DOHH2 (cell line): Measurements from ENCODE around the gene POLR1H.

Source experiments
- H3F3A ChIP-seq: fragments of 200-600 bp; sonication (generic), shearing (Covaris generic); 2 replicates; pipeline ENCODE4 v1.6.0; 2016; ENCODE audit warnings: antibody characterized with exemption, mild to moderate bottlenecking; ENCODE audit not compliant: control insufficient read depth, insufficient read depth
- H3K27ac ChIP-seq: fragments of 200-600 bp; sonication (generic); 2 replicates; pipeline ENCODE4 v1.5.1; 2014; ENCODE audit warnings: low read depth, mild to moderate bottlenecking, low read length, moderate library complexity
- H3K27me3 ChIP-seq: fragments of 200-600 bp; sonication (generic); 2 replicates; pipeline ENCODE4 v1.6.1; 2014; ENCODE audit warnings: mild to moderate bottlenecking, low read length, mixed read lengths; ENCODE audit not compliant: control insufficient read depth
- H3K36me3 ChIP-seq: fragments of 200-600 bp; sonication (generic); 2 replicates; pipeline ENCODE4 v1.6.1; 2014; ENCODE audit warnings: mild to moderate bottlenecking, low read length, moderate library complexity, mixed read lengths; ENCODE audit not compliant: control insufficient read depth
- H3K4me1 ChIP-seq: fragments of 200-600 bp; sonication (generic); 2 replicates; pipeline ENCODE4 v1.6.1; 2014; ENCODE audit warnings: mild to moderate bottlenecking, low read length, mixed read lengths; ENCODE audit not compliant: control insufficient read depth
- H3K4me2 ChIP-seq: fragments of 200-600 bp; sonication (generic); 2 replicates; pipeline ENCODE4 v1.6.0; 2014; ENCODE audit warnings: mild to moderate bottlenecking, low read length, moderate library complexity
- H3K4me3 ChIP-seq: fragments of 200-600 bp; sonication (generic); 2 replicates; pipeline ENCODE4 v1.5.1; 2014; ENCODE audit warnings: mild to moderate bottlenecking, low read length, mixed read lengths
- H3K79me2 ChIP-seq: fragments of 200-600 bp; sonication (generic); 2 replicates; pipeline ENCODE4 v1.6.1; 2014; ENCODE audit warnings: mild to moderate bottlenecking, low read length, mixed read lengths; ENCODE audit not compliant: control insufficient read depth
- H3K9me2 ChIP-seq: fragments of 200-600 bp; sonication (generic); replicated peaks from 2 replicates; pipeline ENCODE4 v1.6.1; 2014; ENCODE audit warnings: mild to moderate bottlenecking, low read length, mixed read lengths; ENCODE audit not compliant: control insufficient read depth
- H3K9me3 ChIP-seq: fragments of 200-600 bp; sonication (generic); 2 replicates; pipeline ENCODE4 v1.6.1; 2014; ENCODE audit warnings: antibody characterized with exemption, low read length, mixed read lengths; ENCODE audit not compliant: control insufficient read depth, insufficient read depth
- H4K20me1 ChIP-seq: fragments of 200-600 bp; sonication (generic); 2 replicates; pipeline ENCODE4 v1.6.0; 2014; ENCODE audit warnings: low read depth, mild to moderate bottlenecking, antibody characterized with exemption, low read length, moderate library complexity; ENCODE audit not compliant: control insufficient read depth, insufficient read depth
- CTCF ChIP-seq: fragments of 200-600 bp; sonication (generic); IDR thresholded peaks from one replicate; pipeline ENCODE4 v1.5.1; 2014; ENCODE audit warnings: antibody characterized with exemption, mild to moderate bottlenecking, low read depth, low read length; ENCODE audit not compliant: poor library complexity, severe bottlenecking
- EZH2phosphoT487 ChIP-seq: fragments of 200-600 bp; sonication (generic); IDR thresholded peaks from 2 replicates; pipeline ENCODE4 v1.6.1; 2017; ENCODE audit warnings: borderline replicate concordance, mild to moderate bottlenecking, antibody characterized with exemption, low read length, moderate library complexity, mixed read lengths

The POLR1H gene

GRCh38 chr6:30075790-30076732, 15.0 kb downstream of the POLR1H start:
- Histone ChIP-seq H3K4me1 (no peaks in the 10 kb centered on the region), H3K79me2 (no peaks in the 10 kb centered on the region), H3K36me3 (no peaks in the 10 kb centered on the region), H3K4me2 (no peak overlapping the region), H4K20me1 (no peaks in the 10 kb centered on the region), H3K9me3 (no peaks in the 10 kb centered on the region), H3K4me3 (no peak overlapping the region), H3F3A (no peaks in the 10 kb centered on the region), H3K9me2 (no peaks in the 10 kb centered on the region), H3K27me3 (peaks cover 38% of the 10 kb centered on the region), H3K27ac (no peak overlapping the region)
- TF ChIP-seq CTCF (peak; percentile 70), EZH2phosphoT487 (no peak)

GRCh38 chr6:30077218-30077617, 16.2 kb downstream of the POLR1H start:
- H3K79me2 ChIP-seq = no peaks in the 10 kb centered on the region
- no peaks in the 10 kb centered on the region for H3F3A ChIP-seq
- TF ChIP-seq CTCF (no peak), EZH2phosphoT487 (no peak)
- no peaks in the 10 kb centered on the region for H3K36me3 ChIP-seq
- H3K4me1 ChIP-seq = no peaks in the 10 kb centered on the region
- no peaks in the 10 kb centered on the region for H3K9me2 ChIP-seq
- H3K27ac ChIP-seq = no peak overlapping the region
- peaks cover 38% of the 10 kb centered on the region for H3K27me3 ChIP-seq
- H3K4me2 ChIP-seq = no peak overlapping the region
- no peak overlapping the region for H3K4me3 ChIP-seq
- no peaks in the 10 kb centered on the region for H3K9me3 ChIP-seq
- no peaks in the 10 kb centered on the region for H4K20me1 ChIP-seq

- Histone ChIP-seq H3K4me3 (no peak overlapping the region), H3K79me2 (no peaks in the 10 kb centered on the region), H3K9me2 (no peaks in the 10 kb centered on the region), H3K27ac (no peak overlapping the region), H3K9me3 (no peaks in the 10 kb centered on the region), H3K36me3 (no peaks in the 10 kb centered on the region), H3K4me2 (no peak overlapping the region), H3K27me3 (peaks cover 22% of the 10 kb centered on the region), H4K20me1 (no peaks in the 10 kb centered on the region), H3K4me1 (no peaks in the 10 kb centered on the region), H3F3A (no peaks in the 10 kb centered on the region)
- TF ChIP-seq CTCF (no peak), EZH2phosphoT487 (no peak)
Observed at GRCh38 chr6:30087876-30088275, 26.8 kb downstream of the POLR1H start.
